OCI-LY1 (cell line): ENCODE results near the gene CTDSPL2.

Experiments
- EZH2 ChIP-seq: fragments of 200-600 bp; sonication (generic), shearing (Covaris generic); IDR thresholded peaks from 2 replicates; pipeline ENCODE4 v1.8.0; 2017; ENCODE audit warnings: borderline replicate concordance, mixed run types, mild to moderate bottlenecking, antibody characterized with exemption, low read length, moderate library complexity, mixed read lengths
- TF ChIP-seq, protein P1 (sequence below): fragments of 200-600 bp; sonication (generic), shearing (Covaris generic); IDR thresholded peaks from 2 replicates; pipeline ENCODE4 v1.5.1; 2017; ENCODE audit warnings: mild to moderate bottlenecking, antibody characterized with exemption, low read length, moderate library complexity, mixed read lengths

DNA sequence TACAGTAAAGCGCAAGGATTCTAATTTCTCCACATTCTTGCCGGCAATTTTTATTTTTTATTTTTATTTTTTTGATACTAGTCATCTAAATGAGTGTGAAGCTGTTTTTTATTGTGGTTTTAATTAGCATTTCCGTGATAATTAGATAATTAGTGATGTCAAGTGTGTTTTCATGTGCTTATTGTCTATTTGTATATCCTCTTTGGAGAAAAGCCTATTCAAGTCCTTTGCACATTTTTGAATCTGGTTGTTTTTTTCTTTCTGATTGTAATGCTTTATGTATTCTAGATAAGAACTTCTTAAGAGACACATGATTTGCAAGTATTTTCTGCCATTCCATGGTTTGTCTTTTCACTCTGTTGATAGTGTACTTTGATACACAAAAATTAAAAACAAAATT, 16.1 kb downstream of the CTDSPL2 start:
- TF ChIP-seq, protein P1, sequence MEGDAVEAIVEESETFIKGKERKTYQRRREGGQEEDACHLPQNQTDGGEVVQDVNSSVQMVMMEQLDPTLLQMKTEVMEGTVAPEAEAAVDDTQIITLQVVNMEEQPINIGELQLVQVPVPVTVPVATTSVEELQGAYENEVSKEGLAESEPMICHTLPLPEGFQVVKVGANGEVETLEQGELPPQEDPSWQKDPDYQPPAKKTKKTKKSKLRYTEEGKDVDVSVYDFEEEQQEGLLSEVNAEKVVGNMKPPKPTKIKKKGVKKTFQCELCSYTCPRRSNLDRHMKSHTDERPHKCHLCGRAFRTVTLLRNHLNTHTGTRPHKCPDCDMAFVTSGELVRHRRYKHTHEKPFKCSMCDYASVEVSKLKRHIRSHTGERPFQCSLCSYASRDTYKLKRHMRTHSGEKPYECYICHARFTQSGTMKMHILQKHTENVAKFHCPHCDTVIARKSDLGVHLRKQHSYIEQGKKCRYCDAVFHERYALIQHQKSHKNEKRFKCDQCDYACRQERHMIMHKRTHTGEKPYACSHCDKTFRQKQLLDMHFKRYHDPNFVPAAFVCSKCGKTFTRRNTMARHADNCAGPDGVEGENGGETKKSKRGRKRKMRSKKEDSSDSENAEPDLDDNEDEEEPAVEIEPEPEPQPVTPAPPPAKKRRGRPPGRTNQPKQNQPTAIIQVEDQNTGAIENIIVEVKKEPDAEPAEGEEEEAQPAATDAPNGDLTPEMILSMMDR, result no peak
- TF ChIP-seq EZH2, result no peak
